Stimulated activated CD4-positive, alpha-beta T cell treated with anti-CD3 and anti-CD28 coated beads, Interleukin-4, amount 100 ng/mL, for 24 hours (primary cell): Measurements from ENCODE around the gene JAG2.

Experiments
- DNase-seq: peaks from one replicate; pipeline ENCODE4 v3.0.0-alpha.2; 2020

The JAG2 gene

DNA sequence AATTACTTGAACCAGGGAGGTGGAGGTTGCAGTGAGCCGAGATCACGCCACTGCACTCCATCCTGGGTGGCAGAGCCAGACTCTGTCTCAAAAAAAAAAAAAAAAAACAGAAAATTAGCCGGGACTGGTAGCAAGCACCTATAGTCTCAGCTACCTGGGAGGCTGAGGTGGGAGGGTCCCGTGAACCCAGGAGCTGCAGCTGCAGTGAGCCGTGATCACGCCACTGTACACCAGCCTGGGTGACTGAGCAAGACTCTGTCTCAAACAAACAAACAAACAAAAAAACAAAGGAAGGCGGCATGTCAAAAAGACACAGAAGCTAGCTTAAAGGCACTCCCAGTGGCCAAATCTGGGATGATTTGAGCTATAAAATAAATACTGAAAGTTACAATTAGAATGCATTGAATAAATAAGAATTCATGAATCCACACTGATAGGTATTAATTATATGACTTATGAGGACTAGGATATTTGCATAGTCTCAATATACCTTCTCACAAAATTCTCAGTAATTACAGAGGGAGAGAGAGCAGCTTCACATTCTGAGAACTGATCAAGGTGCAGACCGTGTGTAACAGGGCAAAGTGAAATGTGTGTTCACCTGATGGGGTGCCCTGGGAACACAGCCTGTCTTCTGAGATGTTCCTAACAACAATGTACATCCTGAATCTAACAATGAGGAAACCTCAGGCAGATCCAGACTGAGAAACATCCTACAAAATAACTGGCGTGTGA is 60.6 kb downstream of the JAG2 start:
- DNase-seq, result no peak

GRCh38 chr14:105107351-105107750 is 61.2 kb downstream of the JAG2 start:
- DNase-seq, result no peak

GRCh38 chr14:105105158-105105557 is 63.4 kb downstream of the JAG2 start:
- DNase-seq, result no peak

DNA sequence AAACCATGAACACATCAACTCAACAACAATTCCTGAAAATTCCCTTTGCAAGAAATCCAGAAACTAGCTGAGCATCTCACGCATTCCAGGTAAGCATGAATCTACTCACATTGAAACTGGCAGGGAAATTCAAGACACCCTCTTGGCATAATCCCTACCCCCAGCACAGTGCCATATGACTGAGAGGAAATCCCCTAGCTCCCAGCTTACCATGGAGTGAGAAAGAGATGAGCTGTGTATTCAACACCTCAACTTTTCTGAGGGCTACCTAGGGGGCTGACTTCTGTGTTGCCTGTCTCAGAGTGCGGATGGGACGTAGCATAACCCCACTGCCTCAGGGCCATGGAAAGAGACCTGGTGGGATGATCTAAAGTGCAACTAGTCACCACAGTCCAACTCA is 65.7 kb downstream of the JAG2 start:
- DNase-seq, result no peak

DNA sequence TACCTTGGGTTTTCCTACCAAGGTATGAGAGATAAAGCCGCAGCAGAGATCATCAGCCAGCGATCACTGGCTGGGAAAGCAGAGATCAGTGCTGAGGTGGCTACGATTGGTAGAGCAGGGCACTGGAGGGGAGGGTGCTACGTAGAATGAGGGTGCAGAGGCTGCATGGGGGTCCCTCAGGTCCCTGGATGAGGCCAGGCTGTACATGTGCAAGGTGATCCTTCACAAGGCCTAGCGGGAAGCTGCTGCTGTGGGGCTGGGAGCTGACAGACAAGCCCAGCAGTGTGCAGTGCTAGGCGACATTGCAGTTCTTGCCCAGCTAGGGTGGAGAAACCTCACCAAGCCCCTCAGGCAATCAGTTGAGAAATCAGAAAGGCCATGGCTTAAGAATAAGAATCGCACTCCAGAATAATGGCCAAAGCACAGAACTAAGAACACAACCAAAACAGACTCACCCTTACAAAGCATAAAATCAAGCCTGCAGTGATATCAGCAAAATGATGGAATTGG is 66.2 kb downstream of the JAG2 start:
- no peak for DNase-seq

GRCh38 chr14:105100910-105101309 is 67.7 kb downstream of the JAG2 start:
- DNase-seq, result no peak

GRCh38 chr14:105099778-105100177 is 68.8 kb downstream of the JAG2 start:
- no peak for DNase-seq

DNA sequence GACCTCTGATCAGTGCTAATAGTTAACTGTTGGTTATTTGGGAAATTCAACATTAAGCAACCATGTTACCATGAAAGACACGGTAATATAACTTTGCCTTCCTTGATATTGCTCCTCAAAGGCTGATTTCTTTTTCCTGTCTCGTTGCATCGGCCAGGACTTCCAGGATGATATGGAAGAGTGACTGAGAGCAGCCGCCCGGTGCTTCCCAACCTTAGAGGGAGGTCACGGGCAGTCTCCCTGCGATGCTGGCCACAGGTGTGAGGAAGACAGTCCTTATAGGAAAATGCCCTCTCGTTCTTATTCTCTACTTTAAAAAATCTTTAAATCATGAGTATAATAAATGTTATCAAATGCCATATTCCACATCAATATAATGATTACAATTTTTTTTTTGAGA is 70.3 kb downstream of the JAG2 start:
- DNase-seq, result no peak

- no peak for DNase-seq
These were observed 70.8 kb downstream of the JAG2 start for GRCh38 chr14:105097794-105098127.

- no peak for DNase-seq
These were observed 72.2 kb downstream of the JAG2 start for GRCh38 chr14:105096206-105096875.

- DNase-seq, result no peak
These were observed 73.3 kb downstream of the JAG2 start for GRCh38 chr14:105095236-105095805.

DNA sequence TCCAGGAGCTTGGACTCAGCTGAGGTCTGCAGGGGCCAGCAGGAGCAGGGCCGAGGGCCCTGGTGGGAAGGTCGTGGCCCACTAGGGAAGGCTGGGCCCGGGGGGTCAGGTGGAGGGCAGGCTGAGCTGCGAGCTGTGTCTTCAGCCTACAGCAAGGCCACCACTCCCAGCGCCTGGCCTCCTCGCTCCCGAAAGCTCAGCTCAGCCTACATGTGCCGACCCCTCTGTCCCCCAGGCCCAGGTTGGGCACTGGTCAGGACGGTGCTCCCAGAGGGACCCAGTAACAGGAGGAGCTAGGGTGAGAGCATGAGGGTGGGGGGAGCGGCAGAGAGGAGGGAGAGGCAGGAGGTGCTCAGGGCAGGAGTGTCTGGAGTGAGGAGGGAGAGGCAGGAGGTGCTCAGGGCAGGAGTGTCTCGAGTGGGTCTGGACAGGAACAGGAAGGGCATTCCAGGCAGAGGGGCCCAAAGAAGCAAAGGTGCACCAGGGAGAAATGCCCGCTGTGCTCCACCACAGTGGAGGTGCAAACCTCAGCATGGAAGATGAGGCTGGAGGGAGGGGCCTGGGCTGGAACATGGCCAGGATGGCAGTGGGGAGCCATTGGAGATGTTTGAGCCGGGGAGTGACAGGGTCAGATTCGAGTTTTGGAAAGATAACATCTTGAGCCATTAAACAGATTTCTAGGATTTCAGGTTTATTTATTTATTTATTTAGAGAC is 74.2 kb downstream of the JAG2 start:
- DNase-seq, result no peak

DNA sequence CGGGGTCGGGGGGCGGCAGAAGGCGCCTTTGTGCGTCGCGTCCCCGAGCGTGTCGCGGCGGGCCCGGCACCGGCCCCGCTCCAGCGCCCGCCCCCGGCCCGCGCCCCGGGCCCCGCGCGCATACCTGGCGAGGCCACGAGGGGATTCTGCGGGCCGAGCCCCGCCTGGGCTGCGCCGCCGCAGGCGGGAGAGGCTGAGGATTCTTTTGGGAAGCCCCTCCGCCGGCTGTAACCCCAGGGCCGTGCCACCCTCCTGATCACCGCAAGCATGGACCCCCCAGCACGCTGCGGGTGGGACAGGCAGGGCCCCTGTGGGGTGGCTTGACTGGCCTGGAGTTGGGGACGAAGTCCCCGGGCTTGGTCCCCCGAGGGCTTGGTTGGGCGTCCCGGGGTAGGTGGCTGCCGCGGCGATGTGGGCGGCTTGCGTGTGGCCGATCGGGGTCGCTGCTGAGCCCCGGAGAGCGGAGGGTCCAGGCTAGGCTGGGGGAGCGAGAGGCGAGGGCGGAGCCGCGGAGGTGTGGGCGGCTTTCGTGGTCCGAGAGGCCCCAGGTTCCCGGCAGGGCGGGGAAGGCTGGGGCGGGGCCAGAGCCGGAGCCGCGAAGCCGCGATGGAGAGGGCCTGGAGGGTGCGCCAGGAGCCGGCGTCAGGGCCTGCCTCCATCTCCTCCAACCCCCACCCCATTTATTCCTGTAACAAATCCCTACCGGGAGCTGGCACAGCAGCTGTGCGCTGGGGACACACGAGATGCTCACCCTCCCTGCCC is 75.0 kb downstream of the JAG2 start:
- peak; percentile 71 for DNase-seq

DNA sequence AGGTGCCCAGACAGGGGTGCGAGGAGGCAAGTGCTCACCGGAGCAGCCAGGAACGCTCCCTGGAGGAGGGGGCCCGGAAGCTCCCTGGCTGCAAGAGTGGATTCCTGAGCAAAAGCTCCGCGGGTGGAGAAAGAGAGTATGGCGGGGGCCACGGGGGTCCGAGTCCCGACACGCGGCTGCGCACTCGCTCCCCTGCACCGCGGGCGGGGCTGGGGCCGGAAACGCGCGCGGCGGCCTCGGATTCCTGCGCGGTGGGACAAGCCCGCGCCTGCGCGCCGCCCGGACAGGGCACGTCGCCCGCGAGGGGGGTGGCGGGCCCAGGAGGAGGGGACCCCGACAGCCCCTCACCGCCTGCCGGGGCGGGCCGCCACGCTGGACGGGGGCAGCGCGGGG is 75.5 kb downstream of the JAG2 start:
- DNase-seq, result peak; percentile 61

DNA sequence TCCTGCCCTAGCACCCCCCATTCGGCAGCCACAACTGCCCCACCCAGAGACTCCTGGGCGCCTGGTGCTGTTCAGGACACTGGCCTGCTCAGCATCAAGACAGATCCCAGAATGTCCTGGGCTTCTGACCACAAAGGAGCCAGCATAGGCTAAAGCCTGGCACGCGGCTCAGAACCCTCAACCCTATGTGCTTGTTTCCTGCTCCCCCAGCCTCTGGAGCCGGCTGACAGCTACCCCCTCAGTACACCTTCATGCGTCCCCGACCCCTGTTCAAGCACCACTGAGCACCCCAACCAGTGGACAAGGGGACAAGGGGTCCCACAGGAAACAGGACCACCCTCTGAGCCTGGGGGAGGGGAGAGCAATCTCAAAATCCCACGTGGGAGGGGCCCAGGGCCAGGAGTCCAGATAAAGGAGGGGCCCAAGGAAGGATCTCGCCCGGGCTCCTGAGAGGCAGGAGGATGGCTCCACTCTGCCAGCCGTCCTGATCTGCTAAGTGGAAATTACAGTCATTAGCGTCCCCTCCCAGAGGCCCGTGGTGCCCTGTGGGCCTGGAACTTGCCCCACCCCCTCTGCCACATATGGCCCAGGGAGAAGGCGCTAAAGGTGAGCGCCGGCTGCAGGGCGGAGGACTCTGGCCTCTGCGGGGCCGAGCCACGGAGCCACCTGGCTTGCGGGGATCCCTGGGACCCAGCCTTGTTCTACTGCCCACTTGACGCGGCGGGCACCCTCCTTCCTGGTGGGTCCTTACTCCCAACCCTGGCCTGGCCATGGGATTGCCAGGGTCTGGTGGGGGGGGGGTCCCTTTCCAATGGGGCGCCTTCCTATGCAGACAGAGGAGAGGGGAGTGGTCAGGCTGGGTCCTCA is 76.2 kb downstream of the JAG2 start:
- no peak for DNase-seq

DNA sequence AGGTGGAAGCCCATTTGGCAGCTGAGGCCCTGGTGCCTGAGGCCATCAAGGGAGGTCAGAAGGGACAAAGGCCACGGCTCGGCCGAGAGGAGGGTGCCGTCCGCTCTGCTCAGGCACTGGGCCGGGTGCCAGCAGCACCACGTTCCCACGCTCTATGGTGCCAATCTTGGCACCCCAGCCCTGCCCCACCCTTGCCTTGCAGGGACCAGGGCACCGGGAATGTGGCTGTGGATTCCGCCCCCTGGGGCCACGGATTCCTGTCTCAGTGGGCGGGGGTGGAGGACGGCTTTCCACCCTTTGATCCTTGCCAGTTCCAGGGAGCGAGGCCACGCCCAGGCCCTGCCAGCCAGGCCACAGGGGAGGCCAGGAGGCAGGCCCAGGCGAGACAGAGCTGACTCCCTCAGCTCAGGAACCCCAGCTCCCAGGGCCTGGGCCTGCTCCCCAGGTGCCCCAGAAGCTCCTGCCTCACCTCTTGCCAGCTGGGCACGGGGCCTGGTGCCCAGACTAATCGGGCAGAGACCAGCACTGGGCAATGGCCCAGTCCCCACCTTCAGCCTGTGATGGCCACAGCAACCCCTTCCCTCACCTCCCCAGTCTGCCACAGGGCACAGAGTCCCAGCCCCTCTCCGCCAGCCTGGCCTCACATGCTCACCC is 76.9 kb downstream of the JAG2 start:
- DNase-seq, result no peak

DNA sequence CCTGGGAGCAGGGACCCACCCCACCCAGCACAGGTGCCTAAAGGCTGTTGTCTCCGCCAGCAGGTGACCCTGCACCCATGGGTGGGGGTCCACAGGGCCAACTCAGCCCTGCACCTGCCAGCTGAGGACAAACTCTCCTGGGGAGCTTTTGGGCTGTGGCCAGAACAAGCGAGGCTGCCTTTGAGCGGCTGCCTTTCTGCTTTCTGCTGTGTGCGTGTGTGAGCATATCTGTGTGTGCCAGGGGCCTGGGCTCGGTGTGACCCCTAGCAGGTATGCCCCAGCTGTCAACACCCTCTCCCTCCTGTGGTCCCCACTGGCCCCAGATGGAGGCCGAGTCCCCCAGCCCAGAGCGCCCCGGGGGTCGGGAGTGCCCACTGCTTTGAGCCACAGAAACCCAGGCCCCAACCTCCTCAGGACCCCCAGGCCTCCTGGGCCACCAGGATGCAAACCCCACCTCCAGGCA is 77.5 kb downstream of the JAG2 start:
- DNase-seq, result no peak
